Stromal cell of bone marrow (primary cell): ENCODE measurements around the gene ATG2B.
"Not testable (repeated sequence)": the region's sequence is repeated elsewhere in the genome, so short reads cannot be mapped to it uniquely, and the experiment has no call there.

Source experiments
- DNase-seq: peaks from one replicate; pipeline ENCODE4 v3.0.0-alpha.2; 2012; ENCODE audit warnings: low read depth

ATG2B gene

GRCh38 chr14:96370528-96370927, 7.4 kb upstream of the ATG2B start:
- no peak for DNase-seq

- DNase-seq = no peak
These were observed 5.4 kb upstream of the ATG2B start for GRCh38 chr14:96368534-96368933.

- DNase-seq = no peak
These were observed 1.8 kb upstream of the ATG2B start for GRCh38 chr14:96364962-96365361.

- DNase-seq = peak; percentile 27
These were observed 703 bp upstream of the ATG2B start for GRCh38 chr14:96363751-96364336.

- DNase-seq = peak; percentile 11
These were observed 823 bp downstream of the ATG2B start for GRCh38 chr14:96362071-96362964.

GRCh38 chr14:96359959-96360358, 3.2 kb downstream of the ATG2B start:
- DNase-seq = no peak

GRCh38 chr14:96357216-96357615, 5.9 kb downstream of the ATG2B start:
- DNase-seq = no peak

GRCh38 chr14:96354246-96354645, 8.9 kb downstream of the ATG2B start:
- no peak for DNase-seq

- no peak for DNase-seq
These were observed 10.4 kb downstream of the ATG2B start for GRCh38 chr14:96352708-96353107.

GRCh38 chr14:96351986-96352385, 11.2 kb downstream of the ATG2B start:
- no peak for DNase-seq

GRCh38 chr14:96349286-96350075, 13.7 kb downstream of the ATG2B start:
- DNase-seq = no peak

GRCh38 chr14:96347957-96348356, 15.2 kb downstream of the ATG2B start:
- not testable (repeated sequence) for DNase-seq

GRCh38 chr14:96345669-96346068, 17.5 kb downstream of the ATG2B start:
- no peak for DNase-seq

GRCh38 chr14:96341323-96341722, 21.8 kb downstream of the ATG2B start:
- no peak for DNase-seq

GRCh38 chr14:96338551-96338950, 24.6 kb downstream of the ATG2B start:
- no peak for DNase-seq

GRCh38 chr14:96324219-96324618, 38.9 kb downstream of the ATG2B start:
- no peak for DNase-seq

GRCh38 chr14:96320605-96321004, 42.5 kb downstream of the ATG2B start:
- no peak for DNase-seq

- no peak for DNase-seq
These were observed 44.3 kb downstream of the ATG2B start for GRCh38 chr14:96318836-96319235.

- DNase-seq = no peak
These were observed 47.1 kb downstream of the ATG2B start for GRCh38 chr14:96316087-96316486.

GRCh38 chr14:96310906-96311305, 52.2 kb downstream of the ATG2B start:
- DNase-seq = no peak

- no peak for DNase-seq
These were observed 53.2 kb downstream of the ATG2B start for GRCh38 chr14:96309896-96310330.

GRCh38 chr14:96309133-96309895, 53.8 kb downstream of the ATG2B start:
- no peak for DNase-seq
